ENCODE results near the gene JMJD1C. TPM values are rescaled to one million over a fixed set of nuclear protein-coding genes. Genes with fewer than 3 reads are reported as not detected.
"Not testable (repeated sequence)": the region's sequence is repeated elsewhere in the genome, so short reads cannot be mapped to it uniquely, and the experiment has no call there.

JMJD1C gene
- polyA plus RNA-seq, 3 donors = 96.7 to 112 (median 108) TPM

- DNase-seq (ENCODE audit: low read depth in 3 of 3, low spot score in 2 of 3) = no peak
These were observed 266.1 kb downstream of the JMJD1C start for GRCh38 chr10:63199716-63200115.

GRCh38 chr10:63197344-63198092 lies 268.3 kb downstream of the JMJD1C start:
- DNase-seq (ENCODE audit: low read depth in 3 of 3, low spot score in 2 of 3) = peak in 1 of 3 donors; percentile 32

GRCh38 chr10:63192826-63193225 lies 273.0 kb downstream of the JMJD1C start:
- DNase-seq (ENCODE audit: low read depth in 3 of 3, low spot score in 2 of 3) = no peak

- no peak for DNase-seq (ENCODE audit: low read depth in 3 of 3, low spot score in 2 of 3)
These were observed 290.2 kb downstream of the JMJD1C start for GRCh38 chr10:63175534-63175933.

- no peak for DNase-seq (ENCODE audit: low read depth in 3 of 3, low spot score in 2 of 3)
These were observed 292.1 kb downstream of the JMJD1C start for GRCh38 chr10:63173468-63174232.

- no peak for DNase-seq (ENCODE audit: low read depth in 3 of 3, low spot score in 2 of 3)
These were observed 293.9 kb downstream of the JMJD1C start for GRCh38 chr10:63171926-63172325.

GRCh38 chr10:63171255-63171855 lies 294.4 kb downstream of the JMJD1C start:
- no peak for DNase-seq (ENCODE audit: low read depth in 3 of 3, low spot score in 2 of 3)

GRCh38 chr10:63169624-63170023 lies 296.2 kb downstream of the JMJD1C start:
- no peak for DNase-seq (ENCODE audit: low read depth in 3 of 3, low spot score in 2 of 3)

GRCh38 chr10:63168821-63169462 lies 296.8 kb downstream of the JMJD1C start:
- no peak for DNase-seq (ENCODE audit: low read depth in 3 of 3, low spot score in 2 of 3)

- peak; percentile 45 to 69 (median 62) for DNase-seq (ENCODE audit: low read depth in 3 of 3, low spot score in 2 of 3)
These were observed 299.0 kb downstream of the JMJD1C start for GRCh38 chr10:63166742-63167258.

GRCh38 chr10:63165249-63165648 lies 300.5 kb downstream of the JMJD1C start:
- no peak for DNase-seq (ENCODE audit: low read depth in 3 of 3, low spot score in 2 of 3)

- DNase-seq (ENCODE audit: low read depth in 3 of 3, low spot score in 2 of 3) = no peak
These were observed 301.6 kb downstream of the JMJD1C start for GRCh38 chr10:63164166-63164623.

GRCh38 chr10:63161592-63161991 lies 304.2 kb downstream of the JMJD1C start:
- DNase-seq (ENCODE audit: low read depth in 3 of 3, low spot score in 2 of 3) = no peak

- DNase-seq (ENCODE audit: low read depth in 3 of 3, low spot score in 2 of 3) = peak; percentile 54 to 78 (median 70)
These were observed 307.7 kb downstream of the JMJD1C start for GRCh38 chr10:63157845-63158624.

- no peak for DNase-seq (ENCODE audit: low read depth in 3 of 3, low spot score in 2 of 3)
These were observed 309.5 kb downstream of the JMJD1C start for GRCh38 chr10:63156236-63156635.

- no peak for DNase-seq (ENCODE audit: low read depth in 3 of 3, low spot score in 2 of 3)
These were observed 310.3 kb downstream of the JMJD1C start for GRCh38 chr10:63155388-63156020.

GRCh38 chr10:63154546-63155387 lies 311.0 kb downstream of the JMJD1C start:
- DNase-seq (ENCODE audit: low read depth in 3 of 3, low spot score in 2 of 3) = no peak

GRCh38 chr10:63153868-63154545 lies 311.8 kb downstream of the JMJD1C start:
- not testable (repeated sequence) for DNase-seq (ENCODE audit: low read depth in 3 of 3, low spot score in 2 of 3)
